ENCODE measurements around the gene PSMD13.

- TF ChIP-seq CTCF (conservative IDR thresholded peaks at IDR 0.05) (no peak), ZFX (IDR thresholded peaks at IDR 0.05) (no peak)
Observed at GRCh38 chr11:266676-267439, 30.1 kb downstream of the PSMD13 start.

Data from C4-2B (cell line).